B cell (primary cell): ENCODE measurements around the gene FREM2.

Source experiments
- CTCF ChIP-seq: fragments of 200-600 bp; IDR thresholded peaks from one replicate; pipeline ENCODE4 v1.8.0; 2022; ENCODE audit warnings: antibody characterized with exemption, mild to moderate bottlenecking
- EZH2 ChIP-seq: IDR thresholded peaks from 2 replicates; pipeline ENCODE4 v1.6.1; 2012; ENCODE audit warnings: borderline replicate concordance, low read depth, mild to moderate bottlenecking, moderate library complexity, low read length; ENCODE audit not compliant: insufficient read depth, poor library complexity, severe bottlenecking

GRCh38 chr13:38850868-38851626, 164.2 kb downstream of the FREM2 start:
- TF ChIP-seq EZH2 (no peak), CTCF (no peak)
